HepG2 (cell line): ENCODE data around the gene ONECUT3. TPM values are rescaled to one million over a fixed set of nuclear protein-coding genes. Genes with fewer than 3 reads are reported as not detected.
A peak's percentile ranks its signal among the peaks of the same experiment; 100 is the strongest.

Experiments
- ATAC-seq: fragments of 200-7000 bp; cut with Tn5 transposase; 3 replicates; pipeline ENCODE4 v1.9.1; 2020; ENCODE audit warnings: mild to moderate bottlenecking, moderate library complexity
- BruUV-seq: library from RNA; stranded (reverse); fragments of 400-500 nt; replicated peaks from 2 replicates; lab custom pipeline; 2021; lab: Mats Ljungman, UMichigan
- CTCF ChIA-PET: fragments of 300-600 bp; formaldehyde crosslinking; extraction: SDS; loops from one replicate; lab custom pipeline; 2021; ENCODE audit warnings: low total read pairs, inconsistent platforms, low intra/inter-chr PET ratio; lab: Yijun Ruan, JAX
- POLR2A ChIA-PET: fragments of 350-600 bp; sonication (Branson Sonifier 250); formaldehyde crosslinking; loops from one replicate; lab custom pipeline; 2020; ENCODE audit warnings: antibody characterized with exemption, inconsistent platforms; lab: Yijun Ruan, JAX
- DNase-seq: peaks from one replicate; pipeline ENCODE4 v3.0.0-alpha.2; 2015; ENCODE audit warnings: low spot score
- FAIRE-seq: peaks from 3 replicates; lab custom pipeline; 2011; peaks lifted over from hg19 to GRCh38; lab: Jason Lieb, UNC
- H2AFZ ChIP-seq: one replicate; pipeline ENCODE4 v1.6.1; 2011; ENCODE audit warnings: low read length, inconsistent platforms
- H3K27ac ChIP-seq: fragments of 300-600 bp; 3 replicates; pipeline ENCODE4 v1.8.0; 2011; ENCODE audit warnings: mixed run types, mild to moderate bottlenecking, mixed read lengths, low read length, inconsistent platforms; ENCODE audit not compliant: insufficient read depth; ENCODE audit errors: extremely low read length
- H3K27me3 ChIP-seq, 2 experiments: fragments of 200-600 bp in 1 of 2; 2 replicates in 1 of 2; 3 replicates in 1 of 2; pipeline versions ENCODE4 v1.6.0 to v1.8.0; 2011; ENCODE audit warnings: low read length in 2 of 2, mild to moderate bottlenecking in 2 of 2, moderate library complexity in 2 of 2, inconsistent platforms in 1 of 2; ENCODE audit not compliant: insufficient read depth in 2 of 2, control insufficient read depth in 1 of 2
- H3K36me3 ChIP-seq, 2 experiments: fragments of 200-600 bp in 1 of 2; replicated peaks in 1 of 2; 2 replicates in 1 of 2; 3 replicates in 1 of 2; pipeline versions ENCODE4 v1.5.1 to v1.8.0; 2011; ENCODE audit warnings: low read length in 2 of 2, inconsistent platforms in 1 of 2; ENCODE audit not compliant: insufficient read depth in 2 of 2, control insufficient read depth in 1 of 2
- H3K4me1 ChIP-seq: 2 replicates; pipeline ENCODE4 v1.5.1; 2012; ENCODE audit warnings: low read length, inconsistent platforms; ENCODE audit not compliant: insufficient read depth
- H3K4me2 ChIP-seq: 2 replicates; pipeline ENCODE4 v1.6.0; 2011; ENCODE audit warnings: low read depth, low read length, inconsistent platforms
- H3K4me3 ChIP-seq, 3 experiments: fragments of 200-600 bp in 1 of 3; sonication (generic), shearing (Covaris generic) in 1 of 3; replicated peaks in 1 of 3; 2 replicates each; pipeline ENCODE4 v1.5.1; 2011 to 2016; ENCODE audit warnings: low read length in 3 of 3, inconsistent platforms in 2 of 3, low read depth in 2 of 3, mild to moderate bottlenecking in 2 of 3, control low read depth in 1 of 3, mixed read lengths in 1 of 3; ENCODE audit not compliant: insufficient read depth in 1 of 3
- H3K79me2 ChIP-seq: one replicate; pipeline ENCODE4 v1.6.1; 2011; ENCODE audit warnings: low read length, inconsistent platforms; ENCODE audit not compliant: insufficient read depth
- H3K9ac ChIP-seq: 2 replicates; pipeline ENCODE4 v1.6.0; 2011; ENCODE audit warnings: mild to moderate bottlenecking, low read depth, low read length, inconsistent platforms; ENCODE audit not compliant: insufficient read depth
- H3K9me3 ChIP-seq: 2 replicates; pipeline ENCODE4 v1.5.1; 2012; ENCODE audit warnings: mild to moderate bottlenecking, low read length
- H4K20me1 ChIP-seq: 2 replicates; pipeline ENCODE4 v1.6.0; 2011; ENCODE audit warnings: inconsistent platforms, mild to moderate bottlenecking, low read length, moderate library complexity; ENCODE audit not compliant: insufficient read depth
- ARID5B ChIP-seq: IDR thresholded peaks from 2 replicates; pipeline ENCODE4 v1.4.0; 2020; ENCODE audit warnings: mild to moderate bottlenecking, missing genetic modification reagents
- CREBL2 ChIP-seq: sonication (generic); formaldehyde crosslinking; IDR thresholded peaks from 2 replicates; pipeline ENCODE4 v1.8.1; 2023; ENCODE audit warnings: missing genetic modification reagents, mild to moderate bottlenecking, borderline replicate concordance
- ERF ChIP-seq: IDR thresholded peaks from 2 replicates; pipeline ENCODE4 v1.6.1; 2018; ENCODE audit warnings: missing biosample characterization, missing genetic modification reagents
- EZH2 ChIP-seq: conservative IDR thresholded peaks from 2 replicates; pipeline ENCODE4 v1.6.1; 2012; ENCODE audit warnings: mild to moderate bottlenecking, low read depth, low read length, moderate library complexity
- GABPB1 ChIP-seq: IDR thresholded peaks from 2 replicates; pipeline ENCODE4 v1.6.1; 2016; ENCODE audit warnings: mild to moderate bottlenecking, missing genetic modification reagents, moderate library complexity, missing compliant biosample characterization
- MED1 ChIP-seq: sonication (generic); formaldehyde crosslinking; IDR thresholded peaks from 2 replicates; pipeline ENCODE4 v1.4.0; 2020; ENCODE audit warnings: missing genetic modification reagents
- NONO ChIP-seq, 2 experiments: fragments of 450-650 bp in 1 of 2; sonication (generic) in 1 of 2; formaldehyde crosslinking in 1 of 2; IDR thresholded peaks in 1 of 2; conservative IDR thresholded peaks in 1 of 2; 2 replicates each; pipeline versions ENCODE4 v1.6.1 to v1.8.0; 2017 to 2022; ENCODE audit warnings: mild to moderate bottlenecking in 1 of 2, missing genetic modification reagents in 1 of 2, moderate library complexity in 1 of 2
- SETDB1 ChIP-seq: sonication (generic); formaldehyde crosslinking; IDR thresholded peaks from 2 replicates; pipeline ENCODE4 v1.5.1; 2020; ENCODE audit warnings: missing genetic modification reagents, mild to moderate bottlenecking, borderline replicate concordance
- ZC3H13 ChIP-seq: sonication (generic); formaldehyde crosslinking; IDR thresholded peaks from 2 replicates; pipeline ENCODE4 v1.8.1; 2023; ENCODE audit warnings: mild to moderate bottlenecking, missing genetic modification reagents, moderate library complexity
- ZNF367 ChIP-seq: sonication (generic); formaldehyde crosslinking; IDR thresholded peaks from 2 replicates; pipeline ENCODE4 v1.4.0; 2020; ENCODE audit warnings: missing genetic modification reagents, borderline replicate concordance
- ZNF543 ChIP-seq: sonication (generic); formaldehyde crosslinking; IDR thresholded peaks from 2 replicates; pipeline ENCODE4 v1.4.0; 2020; ENCODE audit warnings: mild to moderate bottlenecking, missing genetic modification reagents
- ZNF652 ChIP-seq: IDR thresholded peaks from 2 replicates; pipeline ENCODE4 v1.6.1; 2016; ENCODE audit warnings: low read depth, borderline replicate concordance
- ZNF678 ChIP-seq: sonication (generic); formaldehyde crosslinking; IDR thresholded peaks from 2 replicates; pipeline ENCODE4 v1.4.0; 2020; ENCODE audit warnings: mild to moderate bottlenecking, missing genetic modification reagents
- WGBS: methylation state at CpG from one replicate; pipeline ENCODE4 v1.1.6; 2017; ENCODE audit warnings: low lambda C conversion rate; 5-methylcytosine and 5-hydroxymethylcytosine counted together
- in situ Hi-C: cut with HindIII; loops from 2 replicates; pipeline ENCODE4 v1.10.0; 2017; ENCODE audit warnings: low pct_unique_long_range_greater_than_20kb; ENCODE audit not compliant: extremely low pct_ligation_motif_present
- intact Hi-C: fragments of 100-400 bp; cut with micrococcal nuclease; formaldehyde crosslinking; loops from one replicate; pipeline ENCODE4 v1.10.0; 2022; ENCODE audit not compliant: unreplicated experiment
- polyA plus RNA-seq, 8 experiments: library from polyadenylated mRNA; depleted of rRNA in 3 of 8; stranded (reverse) in 7 of 8; unstranded in 1 of 8; fragments of >200 nt; fragmentation: Illumina TruSeq in 4 of 8; extraction: Trizol in 4 of 8; gene quantifications; 2 replicates each; pipeline versions ENCODE4 v1.2.1 to v1.2.3, GENCODE V29; 2011 to 2016; ENCODE audit warnings: low read depth in 4 of 8, missing spikeins in 1 of 8, mixed read lengths in 1 of 8; ENCODE audit not compliant: insufficient read depth in 1 of 8
- total RNA-seq, 5 experiments: library from RNA; depleted of rRNA; stranded (reverse); fragments of >200 nt; fragmentation: Illumina TruSeq; extraction: Trizol; gene quantifications; 2 replicates each; pipeline ENCODE4 v1.2.3, GENCODE V29; 2016; ENCODE audit warnings: low read depth in 1 of 5

ONECUT3 gene
- total and polyA plus RNA-seq, 2 of the 13 experiments (the other 11 are each of a cell fraction or from before 2014, with no cell fraction given), result under 0.01 TPM; not detected in 1

GRCh38 chr19:1752009-1752756 is 1.1 kb upstream of the ONECUT3 start:
- BruUV-seq, result no TSS peak
- Histone ChIP-seq H3K27me3 (peaks cover 16 to 77% of the 10 kb centered on the region in 2 experiments), H3K79me2 (no peaks in the 10 kb centered on the region), H3K9ac (no peak overlapping the region), H4K20me1 (no peaks in the 10 kb centered on the region; the same call in 1 of the 2 replicates), H3K9me3 (no peaks in the 10 kb centered on the region), H3K36me3 (no peaks in the 10 kb centered on the region), H3K4me1 (0 out of 2 replicates have a peak, but pooled peaks cover 6% of the 10 kb centered on the region), H2AFZ (no peak overlapping the region), H3K4me2 (no peak overlapping the region), H3K4me3 (no peak overlapping the region), H3K27ac (no peak overlapping the region)
- intact Hi-C loops, result no loop called here
- FAIRE-seq (no peak), ATAC-seq (no peak), DNase-seq (no peak)
- TF ChIP-seq EZH2 (peak; percentile 31; the same call in 1 of the 2 replicates), ZNF367 (CRISPR knock-in tag) (no peak)
- ChIA-PET POLR2A (no interaction called here), CTCF (no interaction called here)
- 1% methylated on average over 11 of the region's 16 CpGs for WGBS
- in situ Hi-C loops, result no loop called here

GRCh38 chr19:1754018-1754635 is 821 bp downstream of the ONECUT3 start:
- intact Hi-C loops, result no loop called here
- Histone ChIP-seq H3K9me3 (no peaks in the 10 kb centered on the region), H3K79me2 (no peaks in the 10 kb centered on the region), H3K4me3 (no peak overlapping the region), H3K4me2 (no peak overlapping the region), H3K27me3 (peaks cover 15 to 77% of the 10 kb centered on the region in 2 experiments; a peak in 4 of 5 replicates), H3K4me1 (no peaks in the 10 kb centered on the region), H3K9ac (no peak overlapping the region), H2AFZ (no peak overlapping the region), H3K27ac (no peak overlapping the region), H4K20me1 (no peaks in the 10 kb centered on the region; the same call in 1 of the 2 replicates), H3K36me3 (no peaks in the 10 kb centered on the region)
- no peak for FAIRE-seq
- in situ Hi-C loops, result no loop called here
- no peak for DNase-seq
- POLR2A ChIA-PET, result no interaction called here
- no peak for ATAC-seq
- no TSS peak for BruUV-seq
- CTCF ChIA-PET, result no interaction called here
- WGBS, result 40% methylated on average over 5 of the region's 105 CpGs
- no peak for TF ChIP-seq GABPB1 (CRISPR knock-in tag)
- no peak for TF ChIP-seq ZNF543 (CRISPR knock-in tag)
- TF ChIP-seq ZC3H13, result no peak
- no peak for TF ChIP-seq ZNF678 (CRISPR knock-in tag)
- TF ChIP-seq ARID5B, result no peak
- no peak for TF ChIP-seq ERF (CRISPR knock-in tag)
- TF ChIP-seq SETDB1 (CRISPR knock-in tag), result no peak
- no peak for TF ChIP-seq ZNF652 (CRISPR knock-in tag)
- TF ChIP-seq NONO (IDR thresholded peaks at IDR 0.05), result no peak
- no peak for TF ChIP-seq NONO (CRISPR knock-in tag; conservative IDR thresholded peaks at IDR 0.05)
- no peak for TF ChIP-seq CREBL2
- TF ChIP-seq MED1 (CRISPR knock-in tag), result no peak
